Fibroblast of peridontal ligament (primary cell): ENCODE data around the gene OMP.

Experiments used
- DNase-seq: peaks from one replicate; pipeline ENCODE4 v3.0.0-alpha.2; 2010; ENCODE audit errors: extremely low read depth

The OMP gene

DNA sequence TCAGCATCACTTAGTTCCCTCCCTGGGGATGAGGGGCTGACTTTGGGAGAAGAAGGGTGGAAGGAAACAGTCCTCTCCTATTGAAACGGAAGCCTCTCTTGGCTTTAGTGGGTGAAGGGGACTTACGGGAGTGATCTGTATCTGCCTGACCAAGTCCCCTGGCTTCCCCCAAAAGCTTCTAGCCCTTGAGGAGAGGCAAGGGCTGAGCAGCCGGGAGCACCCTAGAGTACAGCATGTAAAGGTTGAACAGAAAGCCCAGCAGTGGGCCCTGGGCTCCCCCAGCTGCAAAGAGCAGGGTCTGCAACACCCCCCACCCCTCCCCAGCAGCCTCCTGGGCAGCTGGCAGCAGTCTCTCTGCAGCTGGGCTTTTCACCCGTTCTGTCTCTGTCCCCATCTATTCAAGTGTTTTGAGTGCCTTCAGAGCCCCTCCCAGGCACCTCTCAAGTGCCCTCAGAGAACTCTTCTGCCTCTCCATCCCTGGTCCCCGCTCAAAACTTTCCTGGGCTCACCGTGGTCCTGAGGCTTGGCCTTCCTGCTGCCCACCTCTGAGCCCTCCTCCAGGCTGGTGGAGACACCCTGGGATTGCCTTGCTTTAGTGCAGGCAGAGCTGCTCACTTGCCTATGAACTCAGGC, 33.2 kb upstream of the OMP start:
- DNase-seq = no peak

DNA sequence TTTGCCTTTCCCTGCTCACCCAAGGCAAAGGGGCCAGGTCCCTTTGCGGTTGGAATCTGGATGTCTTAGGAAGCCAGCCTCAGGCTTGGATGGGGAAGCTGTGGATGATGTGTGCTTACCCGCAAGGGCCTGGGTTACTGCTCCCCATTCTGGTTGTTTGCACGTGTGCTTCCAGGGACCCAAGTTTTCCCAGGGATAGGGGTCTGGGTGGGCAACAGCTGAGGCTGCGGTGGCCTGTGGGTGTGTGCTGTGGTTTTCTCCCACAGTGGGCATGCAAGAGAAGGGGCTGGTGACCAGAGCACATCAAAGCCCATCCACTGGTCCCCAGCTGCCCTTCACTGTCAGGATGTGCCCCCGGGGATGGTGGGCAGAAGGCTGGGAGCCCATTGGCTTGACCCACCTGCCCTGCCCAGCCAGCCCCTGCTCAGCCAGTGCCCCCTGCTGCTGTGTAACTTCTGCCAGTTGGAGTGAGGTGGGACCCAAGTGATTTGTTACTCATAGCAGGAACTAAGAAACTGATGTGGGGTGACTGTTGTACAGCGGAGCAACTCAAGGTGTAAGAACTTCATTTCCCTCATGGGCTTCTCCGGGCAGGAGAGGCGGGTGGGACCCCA, 32.6 kb upstream of the OMP start:
- DNase-seq = no peak

DNA sequence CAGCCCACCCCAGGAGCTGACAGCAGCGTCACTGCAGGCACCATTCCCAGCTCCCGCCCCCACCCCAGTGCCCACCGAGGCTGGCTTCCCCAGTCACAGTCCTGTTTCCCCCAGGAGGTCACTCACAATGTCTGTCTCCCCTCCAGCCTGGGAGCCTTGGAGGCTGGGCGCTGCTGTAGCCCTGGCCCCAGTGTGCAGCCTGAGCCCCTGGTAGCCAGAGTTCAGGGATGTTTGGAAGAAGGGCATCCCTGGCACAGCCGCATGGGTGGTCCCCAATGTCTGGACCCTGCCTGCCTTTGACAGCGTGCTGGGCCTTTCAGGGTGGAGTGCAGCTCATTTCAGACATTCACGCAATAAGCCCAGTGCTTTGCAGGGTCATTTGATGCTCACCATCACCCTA, 31.6 kb upstream of the OMP start:
- no peak for DNase-seq

DNA sequence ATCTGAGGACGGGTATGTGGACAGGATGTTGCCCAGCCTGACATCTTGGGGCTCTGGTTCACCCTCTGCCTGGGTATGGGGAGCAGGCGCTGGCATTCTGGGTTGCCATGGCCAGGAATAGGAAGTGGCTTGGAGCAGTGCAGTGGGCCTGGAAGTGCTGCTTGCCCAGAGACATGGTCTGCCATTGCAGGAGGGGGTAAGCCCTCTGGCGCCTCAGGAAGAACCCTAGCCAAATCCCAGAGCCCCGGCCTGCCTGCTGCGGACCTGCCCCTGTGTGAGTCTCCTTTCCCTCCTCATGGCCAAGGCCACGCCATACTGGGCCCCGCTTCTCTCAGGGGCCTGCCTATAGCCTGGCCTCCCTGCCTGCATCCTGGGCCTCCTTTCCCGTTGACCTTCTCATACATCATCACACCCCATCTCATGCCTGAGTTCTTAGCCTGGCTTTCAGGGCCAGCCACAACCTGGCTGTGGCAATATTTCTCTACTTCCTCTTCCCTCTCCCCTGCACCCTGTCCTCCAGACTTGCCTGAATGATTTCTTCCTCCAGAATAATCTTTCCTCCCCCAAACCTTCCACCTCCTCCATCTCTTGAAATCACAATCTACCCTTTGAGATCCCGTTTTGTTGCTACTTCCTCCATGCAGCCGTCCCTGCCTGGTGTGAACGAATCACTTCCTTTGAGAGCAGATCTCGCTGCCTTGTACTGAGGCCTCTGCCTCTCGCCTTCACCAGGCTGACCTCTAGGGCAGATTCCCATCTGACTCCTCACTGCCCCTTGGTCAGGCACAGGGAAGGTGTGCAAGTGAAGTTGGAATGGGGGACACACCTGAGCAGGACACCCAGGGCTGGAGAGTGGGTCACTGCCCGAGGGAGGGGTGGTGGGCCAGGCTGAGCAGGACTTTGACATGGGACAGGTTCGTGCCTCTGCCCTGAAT, 30.7 kb upstream of the OMP start:
- no peak for DNase-seq

DNA sequence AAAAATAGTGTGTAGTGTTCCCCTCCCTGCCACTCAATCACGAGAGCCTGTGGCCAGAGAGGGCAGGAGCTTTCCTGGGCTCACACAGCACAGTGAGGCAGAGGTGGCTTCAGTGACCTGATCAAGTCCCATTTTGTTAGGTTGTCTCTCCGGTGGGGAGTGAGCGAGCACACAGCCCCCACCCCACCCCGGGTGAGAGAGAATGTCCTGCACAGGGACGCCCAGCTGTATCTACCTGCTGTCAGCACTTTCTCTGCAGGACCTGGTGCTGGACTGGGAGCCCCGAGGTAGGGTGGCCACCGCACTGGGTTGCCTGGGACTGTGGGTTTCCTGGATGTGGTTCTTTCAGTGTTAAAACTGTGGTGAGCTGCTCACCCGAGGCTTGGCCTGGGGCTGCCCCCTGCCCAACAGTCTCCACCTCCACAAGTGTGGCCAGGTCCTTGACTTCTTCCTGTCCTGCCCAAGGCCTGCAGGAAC, 29.8 kb upstream of the OMP start:
- DNase-seq = no peak

DNA sequence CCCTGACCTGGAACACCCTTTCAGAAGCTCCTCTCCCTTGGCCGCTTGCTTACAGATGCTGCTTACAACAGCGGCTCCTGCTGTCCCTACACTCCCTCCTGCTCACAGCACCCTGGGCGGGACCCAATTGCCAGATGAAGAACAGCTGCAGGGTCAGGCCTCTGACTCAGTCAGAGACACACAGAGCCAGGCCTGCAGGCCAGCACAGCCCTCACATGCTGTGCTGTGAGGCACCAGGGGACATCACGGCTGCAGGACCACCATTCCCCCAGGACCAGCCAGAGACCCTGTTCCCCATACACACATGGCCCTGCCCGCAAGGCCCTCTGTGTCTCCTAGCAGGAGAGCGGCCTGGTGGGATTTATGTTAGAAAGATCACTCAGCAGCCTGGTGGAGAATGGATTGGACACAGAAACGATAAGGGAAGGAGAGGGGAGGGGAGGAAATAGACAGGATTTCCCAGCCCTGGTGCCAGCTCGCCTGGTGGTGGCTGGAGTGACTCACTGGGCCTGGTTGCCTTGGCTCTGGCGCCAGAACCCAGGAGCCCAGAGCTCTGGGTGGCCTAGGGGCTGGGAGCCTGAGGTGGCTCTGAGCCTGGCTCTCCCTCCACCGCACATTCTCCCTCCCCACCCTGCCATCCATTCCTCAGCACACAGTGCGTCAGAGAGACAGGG, 29.2 kb upstream of the OMP start:
- DNase-seq = peak; percentile 93

DNA sequence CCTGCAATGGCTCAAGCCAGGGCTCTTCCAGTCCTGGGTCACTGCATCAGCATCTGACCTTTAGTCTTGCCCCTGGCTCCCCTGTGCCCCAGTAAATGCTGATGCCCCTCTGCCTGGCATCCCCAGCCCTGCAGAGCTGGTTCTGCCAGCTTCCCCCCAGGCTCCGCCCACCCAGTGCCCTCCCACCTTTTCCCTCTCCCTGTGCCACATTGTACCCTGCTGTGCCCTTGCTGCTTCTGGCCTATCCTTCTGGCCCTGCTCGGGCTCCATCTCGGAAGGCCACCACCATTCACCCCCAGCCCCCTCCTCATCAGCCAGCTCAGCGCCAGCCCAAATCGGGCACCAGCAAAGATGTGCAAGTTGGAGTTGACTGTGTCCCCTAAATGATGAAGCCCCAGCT, 28.4 kb upstream of the OMP start:
- no peak for DNase-seq

DNA sequence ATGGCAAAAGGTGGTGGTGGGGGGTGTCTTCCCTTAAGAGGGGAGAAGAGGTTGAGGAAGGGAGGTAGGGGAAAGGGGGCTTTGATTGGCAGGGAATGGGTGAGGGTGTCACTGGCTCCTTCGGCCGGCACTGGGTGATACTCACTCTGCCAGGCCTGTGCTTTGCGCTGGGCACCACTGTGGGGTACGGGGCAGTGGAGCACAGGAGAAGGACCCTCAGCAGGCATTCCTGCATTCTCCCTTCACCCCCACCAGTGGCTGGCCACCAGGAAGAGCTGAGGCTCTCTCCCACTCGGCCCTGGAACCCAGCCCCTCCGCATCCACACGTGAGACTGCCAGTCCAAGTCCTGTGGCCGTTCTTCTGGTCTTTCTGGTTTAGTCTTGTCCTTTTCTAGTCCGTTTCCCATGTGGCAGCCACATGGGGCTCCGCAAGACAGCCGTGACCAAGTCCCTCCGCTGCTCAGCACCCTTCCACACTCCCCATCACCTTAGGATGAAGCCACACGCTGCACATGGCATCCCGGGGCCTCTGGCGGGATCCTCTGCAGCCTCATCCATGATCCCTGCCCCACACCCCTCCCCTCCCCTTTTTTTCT, 27.9 kb upstream of the OMP start:
- DNase-seq = no peak

DNA sequence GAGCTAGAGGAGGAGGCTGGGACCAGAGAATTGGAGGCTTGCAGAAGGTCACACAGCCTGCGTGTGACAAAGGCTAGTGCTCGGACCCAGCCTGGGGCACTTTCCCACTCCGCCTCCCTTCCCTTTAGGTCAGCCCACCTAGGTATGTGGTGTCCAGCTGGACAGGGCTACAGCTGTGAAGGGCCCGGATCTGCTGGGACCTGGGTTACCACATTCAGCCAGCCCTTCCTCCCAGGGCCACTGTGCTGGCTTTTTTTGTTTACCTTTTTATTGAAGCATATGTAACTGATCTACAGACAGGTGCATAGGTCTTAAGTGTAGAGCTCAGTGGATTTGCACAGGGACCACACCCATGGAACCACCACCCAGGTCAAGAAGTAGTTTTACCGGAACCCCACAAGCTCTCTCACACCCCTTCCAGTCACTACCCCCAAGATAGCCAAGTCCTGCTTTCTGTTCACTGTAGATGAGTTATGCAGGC, 27.2 kb upstream of the OMP start:
- no peak for DNase-seq

DNA sequence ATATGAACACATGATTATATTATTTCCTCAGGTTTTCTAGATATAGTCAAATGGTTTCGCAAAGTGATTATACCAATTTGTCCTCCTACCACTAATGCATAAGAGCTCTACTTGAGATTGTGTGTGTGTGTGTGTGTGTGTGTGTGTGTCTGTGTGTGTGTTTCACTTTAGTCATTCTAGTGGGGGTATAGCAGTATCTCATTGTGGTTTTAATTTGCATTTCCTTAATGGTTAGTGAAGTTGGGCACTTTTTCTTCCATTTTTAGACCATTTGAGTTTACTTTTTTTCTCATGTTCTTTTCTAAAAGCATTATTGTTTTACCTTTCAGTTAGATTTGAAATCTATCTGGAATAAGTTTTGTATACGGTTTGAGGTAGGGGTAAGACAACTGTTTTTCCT, 23.0 kb upstream of the OMP start:
- DNase-seq = no peak

DNA sequence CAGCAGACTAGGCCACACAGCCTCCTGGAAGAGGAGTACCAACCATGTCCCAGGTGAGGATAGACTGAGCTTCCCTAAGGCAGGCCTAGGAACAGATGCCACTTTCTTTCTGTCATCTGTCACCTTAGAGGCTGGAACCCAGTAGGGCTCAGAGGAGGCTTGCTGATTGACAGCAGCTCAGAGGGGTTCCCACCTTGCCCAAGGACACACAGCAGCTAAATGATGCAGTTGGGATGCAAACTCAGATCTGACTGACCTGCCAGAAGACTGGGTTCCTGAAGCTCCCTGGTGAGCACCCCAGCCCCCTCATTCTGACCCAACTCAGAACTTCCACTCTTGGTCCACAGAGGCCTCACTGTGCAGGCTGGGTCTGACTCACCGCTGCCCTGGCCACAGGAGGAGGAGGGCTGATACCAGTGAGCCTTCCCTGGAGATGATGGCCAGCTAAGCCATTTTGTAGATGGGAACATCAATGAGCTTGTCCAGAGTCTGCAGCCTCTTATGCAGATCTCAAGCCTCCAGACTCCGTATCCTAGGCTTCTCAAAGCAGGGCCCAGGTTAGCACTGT, 21.9 kb upstream of the OMP start:
- peak; percentile 18 for DNase-seq

DNA sequence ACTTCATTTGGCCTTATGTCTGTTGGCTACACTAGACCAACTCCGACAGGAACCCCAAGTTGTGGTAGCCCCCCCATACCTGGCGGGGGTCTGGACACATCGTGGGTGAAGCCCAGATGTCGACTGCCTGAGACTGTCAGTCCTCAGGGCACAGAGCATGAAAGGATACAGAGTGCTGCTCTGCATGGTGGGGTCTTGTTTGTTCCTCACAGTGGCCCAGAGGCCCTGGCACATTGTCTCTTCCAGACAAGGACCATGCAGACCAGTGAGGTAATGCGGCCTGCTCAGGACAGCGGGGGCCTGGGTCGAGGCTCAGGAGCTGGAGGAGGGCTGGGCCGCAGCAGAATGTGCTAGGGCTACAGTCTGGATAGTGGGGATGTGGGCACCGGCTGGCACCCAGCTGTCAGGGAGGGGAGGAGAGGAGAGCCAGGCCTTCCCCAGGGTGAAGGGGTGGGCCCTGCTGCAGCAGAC, 21.2 kb upstream of the OMP start:
- DNase-seq = no peak

DNA sequence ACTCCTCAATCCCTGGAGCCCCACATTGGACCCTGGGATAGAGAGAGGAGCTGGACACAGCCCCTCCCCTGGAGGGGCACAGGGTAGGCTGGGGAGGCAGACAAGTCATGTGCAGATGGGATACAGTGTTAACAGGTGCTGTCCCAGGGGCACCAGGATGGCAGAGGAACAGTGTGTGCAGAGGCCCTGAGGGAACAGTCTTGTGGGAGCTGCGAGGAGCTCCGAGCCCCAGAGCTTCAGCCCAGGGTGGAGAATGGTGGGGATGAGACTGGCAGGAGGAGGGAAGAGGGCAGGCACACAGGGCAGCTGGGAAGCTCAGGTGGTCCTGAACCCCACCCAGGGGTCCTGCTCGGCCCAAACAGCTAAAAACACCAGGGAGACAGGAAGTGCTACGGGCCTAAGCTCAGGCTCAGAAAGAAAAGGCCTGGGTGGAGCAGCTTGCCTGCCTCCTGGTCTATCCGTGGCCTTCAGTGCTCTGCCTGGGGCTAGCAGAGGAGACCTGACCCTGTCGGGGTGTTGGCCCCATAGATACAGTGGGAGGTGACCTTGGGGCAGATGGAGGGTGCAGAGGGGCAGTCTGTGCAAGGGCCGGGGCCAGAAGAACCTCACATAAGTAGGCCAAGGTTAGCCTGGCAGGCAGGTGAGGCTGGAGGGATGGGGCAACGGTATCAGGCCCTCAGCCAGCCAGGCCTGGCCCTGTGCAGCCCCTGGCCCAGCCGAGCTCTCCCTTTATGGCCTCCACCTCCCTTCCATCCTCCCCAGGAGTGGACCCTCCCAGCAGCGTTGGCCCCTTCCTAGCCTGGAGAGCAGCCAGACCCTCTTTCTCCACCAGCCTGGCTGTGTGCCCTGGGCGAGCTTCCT, 20.4 kb upstream of the OMP start:
- DNase-seq = no peak

DNA sequence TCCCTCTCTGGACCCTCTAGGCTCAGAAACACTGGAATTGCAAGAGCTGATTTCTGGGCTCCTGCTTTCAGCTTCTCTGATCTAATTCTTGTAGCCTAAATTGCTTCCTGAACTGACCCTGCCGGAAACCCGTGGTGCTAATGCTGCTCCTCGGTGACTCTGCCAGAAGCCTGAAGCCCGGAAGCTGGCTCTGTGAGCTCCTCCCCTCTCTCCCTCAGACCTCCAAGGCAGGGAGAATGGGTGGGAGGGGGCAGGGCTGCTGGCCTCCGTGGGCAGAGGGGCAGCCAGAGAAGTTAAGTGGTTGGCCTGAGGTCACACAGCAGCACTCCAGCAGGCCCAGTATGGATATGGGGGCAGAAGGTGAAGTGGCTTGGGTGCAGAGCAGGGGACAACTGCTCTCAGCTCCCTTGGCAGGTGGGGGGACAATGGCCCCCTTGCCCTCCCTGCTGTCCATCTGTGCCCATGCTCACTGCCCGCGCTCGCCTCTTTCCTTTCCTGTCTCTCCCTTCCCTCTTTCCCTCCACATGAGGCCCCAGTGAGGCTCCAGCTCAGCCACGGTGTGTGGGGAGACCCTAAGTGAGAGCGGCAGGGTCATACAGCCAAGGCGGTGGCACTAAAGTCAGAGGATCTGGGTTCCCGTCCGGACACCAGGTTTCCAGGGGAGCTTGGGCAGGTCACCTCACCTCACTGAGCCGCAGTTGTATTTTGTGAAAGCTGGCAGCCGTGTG, 19.6 kb upstream of the OMP start:
- DNase-seq = peak; percentile 44

DNA sequence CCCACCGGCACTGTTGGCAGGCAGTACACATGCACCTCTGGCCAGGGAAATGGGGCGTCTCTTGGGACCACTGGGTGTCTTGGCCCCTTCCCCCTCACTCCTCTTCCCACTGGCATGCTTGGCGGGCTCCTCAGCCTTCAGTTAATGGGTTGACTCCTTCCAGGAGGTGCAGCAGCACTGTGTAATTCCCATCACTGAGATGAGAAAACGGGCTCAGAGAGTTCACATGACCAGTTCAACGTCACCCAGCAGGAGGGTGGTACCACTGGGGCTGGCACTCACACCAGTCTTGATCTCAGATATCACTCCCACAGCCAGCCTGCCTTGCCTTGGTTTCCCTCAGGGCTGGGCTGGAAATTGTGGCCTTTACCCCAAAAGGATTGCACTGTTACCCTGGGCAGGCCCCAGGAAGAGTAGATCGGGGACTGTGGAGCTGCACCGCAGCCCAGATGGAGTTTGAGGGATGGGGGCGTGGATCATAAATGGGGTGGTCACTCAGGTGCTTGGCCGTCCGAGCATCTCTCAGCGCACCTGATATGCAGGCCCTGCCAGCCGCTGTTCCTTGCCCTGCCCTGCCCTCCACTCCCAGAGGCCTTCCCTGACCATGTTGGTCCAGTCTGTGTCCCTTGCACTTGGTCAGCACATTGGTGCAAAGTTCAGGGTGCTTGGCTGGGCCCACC, 18.9 kb upstream of the OMP start:
- no peak for DNase-seq

DNA sequence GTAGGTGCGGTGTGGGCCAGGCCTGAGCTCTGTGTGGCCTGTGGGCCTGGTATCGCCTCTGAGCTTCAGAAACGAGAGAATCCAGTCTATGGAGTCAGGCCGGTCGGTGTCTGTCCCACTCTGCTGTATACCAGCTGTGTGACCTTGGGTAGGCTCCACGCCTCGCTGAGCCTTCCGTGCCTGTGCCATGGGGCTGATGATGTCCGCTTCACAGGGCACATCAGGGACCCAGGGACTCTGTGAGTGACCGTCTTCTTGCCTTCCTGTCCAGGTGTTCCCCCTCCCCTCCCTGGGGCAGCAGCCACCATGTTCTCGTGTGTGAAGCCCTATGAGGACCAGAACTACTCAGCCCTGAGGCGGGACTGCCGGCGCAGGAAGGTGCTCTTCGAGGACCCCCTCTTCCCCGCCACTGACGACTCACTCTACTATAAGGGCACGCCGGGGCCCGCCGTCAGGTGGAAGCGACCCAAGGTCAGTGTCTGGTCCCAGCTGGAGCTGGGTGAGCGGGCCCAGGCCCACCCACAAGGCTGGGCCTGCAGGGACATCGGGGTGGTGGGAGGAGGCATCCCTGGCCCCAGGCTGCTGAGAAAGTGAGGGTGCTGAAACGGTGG, 18.0 kb upstream of the OMP start:
- DNase-seq = no peak

DNA sequence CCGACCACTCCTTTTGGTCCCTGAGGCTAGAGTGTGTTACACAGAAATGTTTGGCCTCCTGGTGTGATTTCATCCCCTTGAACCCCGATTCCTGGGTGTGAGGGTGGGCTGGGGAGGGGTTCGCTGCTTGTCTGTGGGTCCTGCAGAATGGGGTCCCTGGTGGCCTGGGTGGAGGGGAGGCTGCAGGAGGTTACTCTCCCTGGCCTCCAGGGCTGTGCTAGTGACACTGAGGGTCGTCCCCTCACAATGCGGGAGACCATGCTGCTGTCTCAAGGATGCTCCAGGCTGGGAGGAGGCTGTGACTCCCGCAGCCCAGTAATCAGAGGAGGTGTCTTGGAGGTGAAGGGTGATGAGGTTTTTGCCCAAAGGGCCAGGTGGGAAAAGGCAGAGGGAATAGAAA, 17.0 kb upstream of the OMP start:
- DNase-seq = no peak
